K562 (cell line): ENCODE data around the gene CSNK1D. TPM values are rescaled to one million over a fixed set of nuclear protein-coding genes. Genes with fewer than 3 reads are reported as not detected.

ENCODE experiments used
- ATAC-seq: fragments of 200-7000 bp; cut with Tn5 transposase; 3 replicates; pipeline ENCODE4 v1.9.1; 2020; ENCODE audit warnings: moderate library complexity
- BruUV-seq: library from RNA; stranded (reverse); fragments of 400-500 nt; replicated peaks from 2 replicates; lab custom pipeline; 2021; lab: Mats Ljungman, UMichigan
- CTCF ChIA-PET: fragments of 300-600 bp; formaldehyde crosslinking; extraction: SDS; loops from one replicate; lab custom pipeline; 2021; ENCODE audit warnings: low intra/inter-chr PET ratio; lab: Yijun Ruan, JAX
- POLR2A ChIA-PET: fragments of 300-600, 350-650 bp; sonication (Branson Sonifier 250); formaldehyde crosslinking; extraction: SDS; loops from one replicate; lab custom pipeline; 2021; ENCODE audit warnings: antibody characterized with exemption, inconsistent platforms; lab: Yijun Ruan, JAX
- DNase-seq, 4 experiments: peaks; one replicate each; pipeline versions ENCODE4 v3.0.0 to v3.0.0-alpha.2; 2011 to 2018; ENCODE audit warnings: low spot score in 3 of 4, mixed read lengths in 3 of 4; ENCODE audit errors: extremely low read depth in 1 of 4
- FAIRE-seq: peaks from 2 replicates; lab custom pipeline; 2011; peaks lifted over from hg19 to GRCh38; lab: Jason Lieb, UNC
- H2AFZ ChIP-seq: 2 replicates; pipeline ENCODE4 v1.6.0; 2011; ENCODE audit warnings: low read depth, low read length, control low read depth, inconsistent platforms
- H3K27ac ChIP-seq: fragments of 200-600 bp; 3 replicates; pipeline ENCODE4 v1.8.0; 2011; ENCODE audit warnings: low read depth, mild to moderate bottlenecking, control low read depth, inconsistent platforms, low read length, moderate library complexity, mixed read lengths; ENCODE audit errors: extremely low read depth
- H3K27me3 ChIP-seq, 2 experiments: fragments of 300-600 bp in 1 of 2; 2 replicates in 1 of 2; 3 replicates in 1 of 2; pipeline versions ENCODE4 v1.6.0 to v1.8.0; 2011; ENCODE audit warnings: inconsistent platforms in 2 of 2, low read length in 2 of 2, mild to moderate bottlenecking in 1 of 2, mixed read lengths in 1 of 2, moderate library complexity in 1 of 2; ENCODE audit not compliant: control insufficient read depth in 2 of 2, insufficient read depth in 2 of 2
- H3K36me3 ChIP-seq: fragments of 300-600 bp; 3 replicates; pipeline ENCODE4 v1.8.0; 2011; ENCODE audit warnings: mild to moderate bottlenecking, low read length, inconsistent platforms; ENCODE audit not compliant: control insufficient read depth, insufficient read depth
- H3K4me1 ChIP-seq, 2 experiments: fragments of 200-600 bp in 1 of 2; replicated peaks in 1 of 2; 2 replicates in 1 of 2; 3 replicates in 1 of 2; pipeline versions ENCODE4 v1.5.1 to v1.8.0; 2011; ENCODE audit warnings: inconsistent platforms in 2 of 2, low read length in 2 of 2, mild to moderate bottlenecking in 1 of 2, mixed read lengths in 1 of 2, moderate library complexity in 1 of 2; ENCODE audit not compliant: control insufficient read depth in 2 of 2, insufficient read depth in 2 of 2
- H3K4me2 ChIP-seq: 2 replicates; pipeline ENCODE4 v1.6.1; 2011; ENCODE audit warnings: low read length, control low read depth, inconsistent platforms, mixed read lengths; ENCODE audit not compliant: insufficient read depth
- H3K4me3 ChIP-seq: fragments of 200-600 bp; sonication (generic), shearing (Covaris generic); 2 replicates; pipeline ENCODE4 v1.5.1; 2016; ENCODE audit warnings: control low read depth, inconsistent platforms
- H3K79me2 ChIP-seq: fragments of 200-600 bp; 3 replicates; pipeline ENCODE4 v1.8.0; 2011; ENCODE audit warnings: low read length, inconsistent platforms; ENCODE audit not compliant: control insufficient read depth, insufficient read depth
- H3K9ac ChIP-seq, 2 experiments: 2 replicates each; pipeline versions ENCODE4 v1.6.0 to v1.6.1; 2011; ENCODE audit warnings: low read depth in 2 of 2, low read length in 2 of 2, control low read depth in 1 of 2, inconsistent platforms in 1 of 2, mild to moderate bottlenecking in 1 of 2, mixed read lengths in 1 of 2; ENCODE audit not compliant: insufficient read depth in 1 of 2
- H3K9me1 ChIP-seq: one replicate; pipeline ENCODE4 v1.6.0; 2011; ENCODE audit warnings: inconsistent platforms, mild to moderate bottlenecking, low read length, moderate library complexity; ENCODE audit not compliant: control insufficient read depth, insufficient read depth
- H3K9me3 ChIP-seq: replicated peaks from 2 replicates; pipeline ENCODE4 v1.5.1; 2011; ENCODE audit warnings: low read depth, low read length, inconsistent platforms; ENCODE audit not compliant: control insufficient read depth, insufficient read depth
- H4K20me1 ChIP-seq: replicated peaks from 2 replicates; pipeline ENCODE4 v1.6.1; 2011; ENCODE audit warnings: low read length, inconsistent platforms, mixed read lengths; ENCODE audit not compliant: control insufficient read depth, insufficient read depth
- CREBBP ChIP-seq: IDR thresholded peaks from one replicate; pipeline ENCODE4 v1.6.1; 2012; ENCODE audit warnings: low read depth, mild to moderate bottlenecking, control low read depth, inconsistent platforms, low read length
- HDAC8 ChIP-seq: fragments of 450-650 bp; IDR thresholded peaks from 2 replicates; pipeline ENCODE4 v1.6.1; 2016; ENCODE audit warnings: mild to moderate bottlenecking, missing genetic modification characterization, moderate library complexity, missing compliant biosample characterization
- HMG20A ChIP-seq: fragments of 450-650 bp; formaldehyde crosslinking; conservative IDR thresholded peaks from 2 replicates; pipeline ENCODE4 v1.4.0; 2020; ENCODE audit warnings: mild to moderate bottlenecking, mixed read lengths
- NR4A1 ChIP-seq, 2 experiments: fragments of 250-450 bp in 1 of 2; fragments of 450-650 bp in 1 of 2; sonication (Bioruptor Pico) in 1 of 2; IDR thresholded peaks; 2 replicates each; pipeline versions ENCODE4 v1.4.0 to v1.6.1; 2016 to 2020; ENCODE audit warnings: mild to moderate bottlenecking in 2 of 2, missing compliant biosample characterization in 1 of 2, missing genetic modification characterization in 1 of 2, moderate library complexity in 1 of 2
- RAD21 ChIP-seq, 2 experiments: fragments of 250-450 bp in 1 of 2; fragments of 450-650 bp in 1 of 2; sonication (Bioruptor Pico) in 1 of 2; formaldehyde crosslinking in 1 of 2; IDR thresholded peaks in 1 of 2; conservative IDR thresholded peaks in 1 of 2; 2 replicates each; pipeline versions ENCODE4 v1.4.0 to v1.8.0; 2020 to 2022; ENCODE audit warnings: mild to moderate bottlenecking in 2 of 2, moderate library complexity in 1 of 2
- TEAD2 ChIP-seq: fragments of 450-650 bp; IDR thresholded peaks from 2 replicates; pipeline ENCODE4 v1.6.1; 2016; ENCODE audit warnings: missing genetic modification characterization, control low read depth, missing compliant biosample characterization
- WGBS: fragments of 100-300 bp; shearing (Covaris generic); methylation state at CpG from one replicate; pipeline ENCODE4 v1.1.6; 2016; ENCODE audit warnings: low coverage, mixed read lengths; ENCODE audit not compliant: insufficient coverage; ENCODE audit errors: missing lambda C conversion rate; 5-methylcytosine and 5-hydroxymethylcytosine counted together
- in situ Hi-C: fragments of 300-500 bp; cut with MboI; formaldehyde crosslinking; loops from 4 replicates; pipeline ENCODE4 v1.15.0; 2018; ENCODE audit warnings: inconsistent platforms, mixed read lengths
- intact Hi-C: fragments of 100-400 bp; cut with micrococcal nuclease; formaldehyde crosslinking; loops from 2 replicates; pipeline ENCODE4 v1.14.2; 2022
- polyA plus RNA-seq, 8 experiments: library from polyadenylated mRNA; depleted of rRNA in 4 of 8; stranded (reverse) in 5 of 8; unstranded in 3 of 8; fragments of >200 nt; fragmentation: Nextera tagmentation in 2 of 8; fragmentation: Illumina TruSeq in 1 of 8; extraction: Ambion mirVana in 2 of 8; extraction: Trizol in 1 of 8; gene quantifications; 2 replicates each; pipeline versions ENCODE4 v1.2.1 to v1.2.3, GENCODE V29; 2011 to 2014; ENCODE audit warnings: inconsistent platforms in 1 of 8, missing spikeins in 1 of 8
- total RNA-seq, 7 experiments: library from RNA; depleted of rRNA in 6 of 7; stranded (reverse); fragments of >200 nt in 6 of 7; fragmentation: Illumina TruSeq in 2 of 7; extraction: Trizol in 2 of 7; gene quantifications; 2 replicates each; pipeline versions ENCODE4 v1.2.1 to v1.2.3, GENCODE V29; 2011 to 2021; ENCODE audit warnings: low replicate concordance in 1 of 7
- TF ChIP-seq, protein P1 (sequence below): sonication (generic); formaldehyde crosslinking; IDR thresholded peaks from 2 replicates; pipeline ENCODE4 v1.8.1; 2023; ENCODE audit warnings: mild to moderate bottlenecking, missing genetic modification reagents
- TF ChIP-seq, protein P2 (sequence below): fragments of 250-450 bp; sonication (Bioruptor Pico); IDR thresholded peaks from 2 replicates; pipeline ENCODE4 v1.5.0; 2020; ENCODE audit warnings: mild to moderate bottlenecking
- TF ChIP-seq, protein P3 (sequence below): fragments of 250-450 bp; sonication (Bioruptor Pico); IDR thresholded peaks from 2 replicates; pipeline ENCODE4 v1.4.0; 2020; ENCODE audit warnings: borderline replicate concordance
- TF ChIP-seq, protein P4 (sequence below), 3 experiments: IDR thresholded peaks in 2 of 3; conservative IDR thresholded peaks in 1 of 3; 2 replicates each; pipeline ENCODE4 v1.5.1; 2011 to 2012; ENCODE audit warnings: low read length in 3 of 3, mild to moderate bottlenecking in 3 of 3, control low read depth in 2 of 3, improper control_type of control experiment in 1 of 3, inconsistent platforms in 1 of 3, low read depth in 1 of 3, mixed read lengths in 1 of 3, moderate library complexity in 1 of 3; ENCODE audit not compliant: insufficient read depth in 2 of 3

Gene CSNK1D
- total and polyA plus RNA-seq, 9 of the 15 experiments (the other 6 are each of a cell fraction or from before 2014, with no cell fraction given), result 6.5 to 133 (median 41.3) TPM

DNA sequence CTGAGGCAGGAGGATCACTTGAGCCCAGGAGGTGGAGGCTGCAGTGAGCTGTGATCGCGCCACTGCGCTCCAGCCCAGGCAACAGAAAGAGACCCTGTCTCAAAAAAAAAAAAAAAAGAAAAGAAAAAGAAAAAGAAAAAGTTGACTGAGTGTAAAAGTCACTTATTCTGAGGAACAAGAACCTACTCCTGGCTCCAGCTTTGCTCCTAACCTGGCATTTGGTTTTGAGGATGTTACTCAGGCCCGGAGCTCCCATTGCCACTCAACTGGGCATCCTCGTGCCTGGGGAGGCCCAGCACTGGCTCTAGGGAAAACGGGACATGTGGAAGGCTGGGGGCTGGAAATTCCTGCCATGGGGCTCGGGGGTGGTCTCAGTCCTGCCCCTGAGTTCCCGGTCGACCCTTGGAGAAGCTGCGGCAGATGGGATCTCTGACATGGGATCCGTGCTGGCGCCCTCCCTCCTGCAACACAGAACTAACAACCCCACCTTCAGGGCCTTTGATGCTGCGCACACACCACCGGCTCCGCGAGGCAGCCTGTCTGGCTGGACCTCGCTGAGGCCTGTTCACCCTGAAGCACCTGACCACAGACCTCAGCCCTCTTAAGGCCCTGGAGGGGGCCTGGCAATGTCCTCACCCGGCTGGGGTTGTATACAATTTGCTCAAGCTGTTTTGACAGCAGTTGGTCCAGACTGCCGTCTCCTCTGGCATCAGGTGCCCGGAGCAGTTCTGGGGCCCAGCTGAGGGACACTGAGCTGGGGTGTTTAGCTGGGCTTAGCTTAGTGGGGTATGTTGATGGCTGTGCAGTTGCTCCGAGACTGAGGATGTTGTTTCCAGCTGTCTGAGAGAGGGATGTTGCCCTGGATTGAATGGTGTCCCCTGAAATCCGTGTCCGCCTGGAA is 31.6 kb upstream of the CSNK1D start:
- peak; percentile 58 for FAIRE-seq
- ChIA-PET POLR2A (interaction anchor here (0.6 to 1.3 kb wide), 4 partner anchors 13 to 898 kb away, joined by 3 to 5 read pairs (median 4); no protein-coding TSS in a partner anchor), CTCF (no interaction called here)
- peak overlapping the region; percentile 66; the same call in 1 of the 2 replicates for H2AFZ ChIP-seq
- no peaks in the 10 kb centered on the region for H4K20me1 ChIP-seq
- in situ Hi-C loops (loop anchor here (5.0 kb wide), 1 partner anchor 63 kb away; no protein-coding TSS in a partner anchor), intact Hi-C loops (no loop called here)
- BruUV-seq, result no TSS peak
- peak overlapping the region in 1 of 2 experiments; percentile 56; a peak in 2 of 4 replicates for H3K9ac ChIP-seq
- no peaks in the 10 kb centered on the region for H3K36me3 ChIP-seq
- H3K27ac ChIP-seq, result no peak overlapping the region
- H3K9me1 ChIP-seq, result no peaks in the 10 kb centered on the region
- H3K79me2 ChIP-seq, result no peaks in the 10 kb centered on the region
- peaks cover 39 to 68% of the 10 kb centered on the region in 2 experiments for H3K4me1 ChIP-seq
- H3K4me2 ChIP-seq, result no peak overlapping the region
- no peak overlapping the region for H3K4me3 ChIP-seq
- peak in 1 of 4 experiments; percentile 26 for DNase-seq
- H3K9me3 ChIP-seq, result no peaks in the 10 kb centered on the region
- 71% methylated on average over 14 of the region's 23 CpGs for WGBS
- peak; percentile 24 for ATAC-seq
- H3K27me3 ChIP-seq, result no peaks in the 10 kb centered on the region
- TF ChIP-seq HMG20A (CRISPR knock-in tag) (no peak), RAD21 (CRISPR knock-in tag; conservative IDR thresholded peaks at IDR 0.05 in 1 of 2, IDR thresholded peaks at IDR 0.05 in 1 of 2) (0 out of 4 replicates have a peak, but pooled peaks of 1 of the 2 experiments have one; percentile 4), NR4A1 (CRISPR knock-in tag; IDR thresholded peaks at IDR 0.05) (no peak), NR4A1 (tag; IDR thresholded peaks at IDR 0.05) (0 out of 2 replicates have a peak, but pooled peaks have one; percentile 20), HDAC8 (tag) (no peak), CREBBP (no peak), TEAD2 (no peak)
- TF ChIP-seq, protein P1, sequence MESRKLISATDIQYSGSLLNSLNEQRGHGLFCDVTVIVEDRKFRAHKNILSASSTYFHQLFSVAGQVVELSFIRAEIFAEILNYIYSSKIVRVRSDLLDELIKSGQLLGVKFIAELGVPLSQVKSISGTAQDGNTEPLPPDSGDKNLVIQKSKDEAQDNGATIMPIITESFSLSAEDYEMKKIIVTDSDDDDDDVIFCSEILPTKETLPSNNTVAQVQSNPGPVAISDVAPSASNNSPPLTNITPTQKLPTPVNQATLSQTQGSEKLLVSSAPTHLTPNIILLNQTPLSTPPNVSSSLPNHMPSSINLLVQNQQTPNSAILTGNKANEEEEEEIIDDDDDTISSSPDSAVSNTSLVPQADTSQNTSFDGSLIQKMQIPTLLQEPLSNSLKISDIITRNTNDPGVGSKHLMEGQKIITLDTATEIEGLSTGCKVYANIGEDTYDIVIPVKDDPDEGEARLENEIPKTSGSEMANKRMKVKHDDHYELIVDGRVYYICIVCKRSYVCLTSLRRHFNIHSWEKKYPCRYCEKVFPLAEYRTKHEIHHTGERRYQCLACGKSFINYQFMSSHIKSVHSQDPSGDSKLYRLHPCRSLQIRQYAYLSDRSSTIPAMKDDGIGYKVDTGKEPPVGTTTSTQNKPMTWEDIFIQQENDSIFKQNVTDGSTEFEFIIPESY (CRISPR knock-in tag), result peak; percentile 94
- TF ChIP-seq, protein P2, sequence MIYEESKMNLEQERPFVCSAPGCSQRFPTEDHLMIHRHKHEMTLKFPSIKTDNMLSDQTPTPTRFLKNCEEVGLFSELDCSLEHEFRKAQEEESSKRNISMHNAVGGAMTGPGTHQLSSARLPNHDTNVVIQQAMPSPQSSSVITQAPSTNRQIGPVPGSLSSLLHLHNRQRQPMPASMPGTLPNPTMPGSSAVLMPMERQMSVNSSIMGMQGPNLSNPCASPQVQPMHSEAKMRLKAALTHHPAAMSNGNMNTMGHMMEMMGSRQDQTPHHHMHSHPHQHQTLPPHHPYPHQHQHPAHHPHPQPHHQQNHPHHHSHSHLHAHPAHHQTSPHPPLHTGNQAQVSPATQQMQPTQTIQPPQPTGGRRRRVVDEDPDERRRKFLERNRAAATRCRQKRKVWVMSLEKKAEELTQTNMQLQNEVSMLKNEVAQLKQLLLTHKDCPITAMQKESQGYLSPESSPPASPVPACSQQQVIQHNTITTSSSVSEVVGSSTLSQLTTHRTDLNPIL, result no peak
- TF ChIP-seq, protein P3, sequence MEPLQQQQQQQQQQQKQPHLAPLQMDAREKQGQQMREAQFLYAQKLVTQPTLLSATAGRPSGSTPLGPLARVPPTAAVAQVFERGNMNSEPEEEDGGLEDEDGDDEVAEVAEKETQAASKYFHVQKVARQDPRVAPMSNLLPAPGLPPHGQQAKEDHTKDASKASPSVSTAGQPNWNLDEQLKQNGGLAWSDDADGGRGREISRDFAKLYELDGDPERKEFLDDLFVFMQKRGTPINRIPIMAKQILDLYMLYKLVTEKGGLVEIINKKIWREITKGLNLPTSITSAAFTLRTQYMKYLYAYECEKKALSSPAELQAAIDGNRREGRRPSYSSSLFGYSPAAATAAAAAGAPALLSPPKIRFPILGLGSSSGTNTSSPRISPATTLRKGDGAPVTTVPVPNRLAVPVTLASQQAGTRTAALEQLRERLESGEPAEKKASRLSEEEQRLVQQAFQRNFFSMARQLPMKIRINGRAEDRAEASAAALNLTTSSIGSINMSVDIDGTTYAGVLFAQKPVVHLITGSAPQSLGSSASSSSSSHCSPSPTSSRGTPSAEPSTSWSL (CRISPR knock-in tag), result no peak
- TF ChIP-seq, protein P4, sequence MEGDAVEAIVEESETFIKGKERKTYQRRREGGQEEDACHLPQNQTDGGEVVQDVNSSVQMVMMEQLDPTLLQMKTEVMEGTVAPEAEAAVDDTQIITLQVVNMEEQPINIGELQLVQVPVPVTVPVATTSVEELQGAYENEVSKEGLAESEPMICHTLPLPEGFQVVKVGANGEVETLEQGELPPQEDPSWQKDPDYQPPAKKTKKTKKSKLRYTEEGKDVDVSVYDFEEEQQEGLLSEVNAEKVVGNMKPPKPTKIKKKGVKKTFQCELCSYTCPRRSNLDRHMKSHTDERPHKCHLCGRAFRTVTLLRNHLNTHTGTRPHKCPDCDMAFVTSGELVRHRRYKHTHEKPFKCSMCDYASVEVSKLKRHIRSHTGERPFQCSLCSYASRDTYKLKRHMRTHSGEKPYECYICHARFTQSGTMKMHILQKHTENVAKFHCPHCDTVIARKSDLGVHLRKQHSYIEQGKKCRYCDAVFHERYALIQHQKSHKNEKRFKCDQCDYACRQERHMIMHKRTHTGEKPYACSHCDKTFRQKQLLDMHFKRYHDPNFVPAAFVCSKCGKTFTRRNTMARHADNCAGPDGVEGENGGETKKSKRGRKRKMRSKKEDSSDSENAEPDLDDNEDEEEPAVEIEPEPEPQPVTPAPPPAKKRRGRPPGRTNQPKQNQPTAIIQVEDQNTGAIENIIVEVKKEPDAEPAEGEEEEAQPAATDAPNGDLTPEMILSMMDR (IDR thresholded peaks at IDR 0.05 in 2 of 3, conservative IDR thresholded peaks at IDR 0.05 in 1 of 3; ENCODE audit: insufficient read depth in 2 of 3, low read depth in 1 of 3, low read length in 3 of 3), result 0 out of 6 replicates have a peak, but pooled peaks of 1 of the 3 experiments have one; percentile 0
